Measurements from ENCODE around the gene PCDH15.

GRCh38 chr10:53903756-53904155 lies 897.3 kb downstream of the PCDH15 start:
- TF ChIP-seq CTCF (IDR thresholded peaks at IDR 0.05), result no peak
- no peak for TF ChIP-seq EP300 (IDR thresholded peaks at IDR 0.05)
- no peak for TF ChIP-seq POLR2A (IDR thresholded peaks at IDR 0.05)
- TF ChIP-seq POLR2AphosphoS5 (IDR thresholded peaks at IDR 0.05), result no peak
